HUES64 (cell line): Measurements from ENCODE around the gene ZNF320.
"Not testable (repeated sequence)": the region's sequence is repeated elsewhere in the genome, so short reads cannot be mapped to it uniquely, and the experiment has no call there.

Experiments used
- H3K27ac ChIP-seq: 2 replicates; pipeline ENCODE4 v1.7.0; 2013; ENCODE audit warnings: low read depth, low read length, inconsistent platforms
- H3K27me3 ChIP-seq: 2 replicates; pipeline ENCODE4 v1.6.1; 2013; ENCODE audit warnings: mild to moderate bottlenecking, low read length; ENCODE audit not compliant: insufficient read depth
- H3K36me3 ChIP-seq: 2 replicates; pipeline ENCODE4 v1.6.1; 2013; ENCODE audit warnings: mild to moderate bottlenecking, low read length; ENCODE audit not compliant: insufficient read depth
- H3K4me1 ChIP-seq: 2 replicates; pipeline ENCODE4 v1.6.1; 2013; ENCODE audit warnings: mild to moderate bottlenecking, low read length, moderate library complexity; ENCODE audit not compliant: insufficient read depth
- H3K4me3 ChIP-seq: 2 replicates; pipeline ENCODE4 v1.5.1; 2013; ENCODE audit warnings: mild to moderate bottlenecking, low read length, moderate library complexity
- H3K9ac ChIP-seq: 2 replicates; pipeline ENCODE4 v1.6.1; 2013; ENCODE audit warnings: mild to moderate bottlenecking, low read depth, low read length
- H3K9me3 ChIP-seq: 2 replicates; pipeline ENCODE4 v1.6.1; 2013; ENCODE audit warnings: low read depth, low read length; ENCODE audit not compliant: insufficient read depth
- WGBS: fragments of 150-250, 120-280 bp; methylation state at CpG from one replicate; pipeline ENCODE4 v1.1.7; 2013; ENCODE audit warnings: missing lambda C conversion rate; 5-methylcytosine and 5-hydroxymethylcytosine counted together

Gene ZNF320

DNA sequence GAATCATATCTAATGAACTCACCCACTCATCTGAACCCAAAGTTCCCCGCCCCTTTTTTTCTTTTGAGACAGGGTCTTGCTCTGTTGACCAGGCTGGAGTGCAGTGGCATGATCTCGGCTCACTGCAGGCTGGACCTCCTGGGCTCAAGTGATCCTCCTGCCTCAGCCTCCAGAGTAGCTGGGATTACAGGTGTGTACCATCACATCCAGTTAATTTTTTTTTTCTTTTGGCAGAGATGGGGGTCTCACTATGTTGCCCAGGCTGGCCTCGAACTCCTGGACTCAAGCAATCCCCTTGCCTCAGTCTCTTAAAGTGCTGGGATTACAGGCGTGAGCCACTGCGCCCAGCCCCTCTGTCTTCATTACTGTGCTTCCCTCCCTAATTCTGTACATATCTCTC, 43.5 kb upstream of the ZNF320 start:
- H3K9ac ChIP-seq, H3K27ac ChIP-seq, H3K9me3 ChIP-seq, H3K36me3 ChIP-seq, H3K4me3 ChIP-seq, H3K27me3 ChIP-seq: not testable (repeated sequence)
- H3K4me1 ChIP-seq: peaks cover 27% of the 10 kb centered on the region
- 87% methylated on average over 5 of the region's 5 CpGs for WGBS

DNA sequence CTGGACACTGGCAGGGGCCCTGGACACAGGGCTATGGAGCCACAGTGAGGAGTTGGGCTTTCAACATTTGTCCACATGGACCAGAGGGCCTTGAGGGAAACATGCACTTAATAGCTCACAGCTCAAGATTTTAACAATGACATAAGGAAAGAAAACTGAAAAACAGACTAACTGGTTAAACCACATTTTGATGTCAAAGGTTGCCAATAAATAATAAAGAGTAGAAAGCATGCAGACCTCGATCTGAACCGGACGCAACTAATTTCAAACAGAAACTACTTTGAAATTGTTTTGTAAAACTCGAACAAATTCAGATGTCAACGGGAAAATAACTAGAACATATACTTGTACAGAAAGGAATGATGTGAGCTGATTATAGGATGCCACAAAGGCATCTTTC, 41.3 kb upstream of the ZNF320 start:
- Histone ChIP-seq H3K9ac (no peak overlapping the region), H3K36me3 (peaks cover 15% of the 10 kb centered on the region), H3K4me1 (peaks cover 6% of the 10 kb centered on the region), H3K27me3 (no peaks in the 10 kb centered on the region), H3K4me3 (no peak overlapping the region), H3K27ac (no peak overlapping the region), H3K9me3 (no peaks in the 10 kb centered on the region)
- 94% methylated on average over 5 of the region's 5 CpGs for whole genome bisulfite sequencing

DNA sequence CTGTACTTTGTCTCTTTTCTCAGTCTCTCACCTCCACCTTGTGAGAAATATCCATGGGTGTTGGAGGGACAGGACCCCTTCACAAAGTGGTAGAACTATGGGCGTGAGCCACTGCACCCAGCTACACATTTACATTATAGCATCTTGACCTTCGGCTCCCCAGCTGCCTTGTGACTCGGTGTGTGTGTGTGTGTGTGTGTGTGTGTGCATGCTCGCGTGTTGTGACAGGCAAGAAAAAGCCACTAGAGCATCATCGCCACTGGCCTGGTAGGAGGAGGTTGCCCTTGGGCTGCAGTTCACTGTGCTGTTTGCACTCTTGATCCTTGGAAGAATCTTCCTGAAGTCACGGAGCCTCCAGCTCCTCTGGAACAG, 39.5 kb upstream of the ZNF320 start:
- Histone ChIP-seq H3K4me3 (no peak overlapping the region), H3K36me3 (peaks cover 17% of the 10 kb centered on the region), H3K27ac (no peak overlapping the region), H3K9ac (no peak overlapping the region), H3K9me3 (no peaks in the 10 kb centered on the region), H3K4me1 (no peaks in the 10 kb centered on the region), H3K27me3 (no peaks in the 10 kb centered on the region)
- 94% methylated on average over 7 of the region's 7 CpGs for WGBS

DNA sequence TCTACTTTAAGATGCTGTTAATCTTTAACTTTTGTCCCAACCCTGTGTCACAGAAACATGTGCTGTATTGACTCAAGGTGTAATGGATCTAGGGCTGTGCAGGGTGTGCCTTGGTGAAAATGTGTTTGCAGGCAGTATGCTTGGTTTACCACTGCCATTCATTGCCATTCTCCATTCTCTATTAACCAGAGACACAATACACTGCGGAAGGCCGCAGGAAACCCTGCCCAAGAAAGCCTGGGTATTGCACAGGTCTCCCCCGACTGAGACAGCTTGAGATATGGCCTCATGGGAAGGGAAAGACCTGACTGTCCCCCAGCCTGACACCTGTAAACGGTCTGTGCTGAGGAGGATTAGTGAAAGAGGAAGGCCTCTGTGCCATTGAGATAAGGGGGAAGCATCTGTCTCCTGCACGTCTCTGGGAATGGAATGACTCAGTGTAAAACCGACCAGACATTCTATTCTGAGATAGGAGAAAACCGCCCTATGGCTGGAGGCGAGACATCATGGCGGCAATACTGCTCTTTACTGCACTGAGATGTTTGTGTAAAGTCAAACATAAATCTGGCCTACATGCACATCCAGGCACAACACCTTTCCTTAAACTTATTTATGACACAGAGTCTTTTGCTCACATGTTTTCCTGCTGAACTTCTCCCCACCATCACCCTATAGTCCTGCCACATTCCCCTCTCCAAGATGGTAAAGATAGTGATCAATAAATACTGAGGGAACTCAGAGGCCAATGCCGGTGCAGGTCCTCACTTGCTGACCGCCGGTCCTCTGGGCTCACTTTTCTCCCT, 38.9 kb upstream of the ZNF320 start:
- no peaks in the 10 kb centered on the region for H3K27me3 ChIP-seq
- no peaks in the 10 kb centered on the region for H3K9me3 ChIP-seq
- peaks cover 17% of the 10 kb centered on the region for H3K36me3 ChIP-seq
- H3K4me3 ChIP-seq: no peak overlapping the region
- no peak overlapping the region for H3K27ac ChIP-seq
- no peaks in the 10 kb centered on the region for H3K4me1 ChIP-seq
- 95% methylated on average over 12 of the region's 12 CpGs for WGBS
- no peak overlapping the region for H3K9ac ChIP-seq

DNA sequence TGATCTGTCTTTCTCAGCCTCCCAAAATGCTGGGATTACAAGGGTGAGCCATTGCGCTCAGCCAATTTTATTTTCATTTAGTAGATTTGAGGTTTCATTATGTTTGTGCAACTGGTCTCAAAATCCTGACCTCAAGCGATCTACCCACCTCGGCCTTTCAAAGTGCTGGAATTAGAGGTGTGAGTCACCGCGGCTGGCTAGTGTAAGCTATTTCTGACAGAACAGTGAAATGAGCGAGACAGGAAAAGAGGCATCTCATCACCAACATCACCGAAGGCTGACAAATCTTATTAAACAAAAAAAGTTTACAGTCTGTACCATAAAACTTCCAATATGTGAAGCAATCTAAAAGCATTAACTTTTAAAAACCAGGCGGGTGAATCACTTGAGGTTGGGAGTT, 38.0 kb upstream of the ZNF320 start:
- Histone ChIP-seq H3K4me1 (no peaks in the 10 kb centered on the region), H3K9me3 (no peaks in the 10 kb centered on the region), H3K27me3 (no peaks in the 10 kb centered on the region), H3K9ac (no peak overlapping the region), H3K4me3 (no peak overlapping the region), H3K36me3 (peaks cover 17% of the 10 kb centered on the region), H3K27ac (no peak overlapping the region)
- WGBS: 97% methylated on average over 8 of the region's 8 CpGs

DNA sequence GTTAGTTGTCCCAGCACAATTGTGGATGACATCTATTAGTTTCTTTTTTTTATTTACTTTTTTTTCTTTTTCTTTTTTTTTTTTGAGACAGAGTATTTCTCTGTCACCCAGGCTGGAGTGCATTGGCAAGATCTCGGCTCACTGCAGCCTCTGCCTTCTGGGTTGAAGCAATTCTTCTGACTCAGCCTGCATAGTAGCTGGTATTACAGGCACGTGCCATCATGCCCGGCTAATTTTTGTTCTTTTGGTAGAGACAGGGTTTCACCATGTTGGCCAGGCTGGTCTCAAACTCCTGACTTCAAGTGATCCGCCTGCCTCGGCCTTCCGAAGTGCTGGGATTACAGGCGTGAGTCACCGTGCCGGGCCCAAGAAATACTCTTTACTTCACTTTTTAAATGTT, 27.2 kb upstream of the ZNF320 start:
- H3K36me3 ChIP-seq: peaks cover 27% of the 10 kb centered on the region
- WGBS: 91% methylated on average over 9 of the region's 9 CpGs
- H3K4me1 ChIP-seq, H3K4me3 ChIP-seq, H3K27ac ChIP-seq, H3K9me3 ChIP-seq, H3K9ac ChIP-seq, H3K27me3 ChIP-seq: not testable (repeated sequence)

DNA sequence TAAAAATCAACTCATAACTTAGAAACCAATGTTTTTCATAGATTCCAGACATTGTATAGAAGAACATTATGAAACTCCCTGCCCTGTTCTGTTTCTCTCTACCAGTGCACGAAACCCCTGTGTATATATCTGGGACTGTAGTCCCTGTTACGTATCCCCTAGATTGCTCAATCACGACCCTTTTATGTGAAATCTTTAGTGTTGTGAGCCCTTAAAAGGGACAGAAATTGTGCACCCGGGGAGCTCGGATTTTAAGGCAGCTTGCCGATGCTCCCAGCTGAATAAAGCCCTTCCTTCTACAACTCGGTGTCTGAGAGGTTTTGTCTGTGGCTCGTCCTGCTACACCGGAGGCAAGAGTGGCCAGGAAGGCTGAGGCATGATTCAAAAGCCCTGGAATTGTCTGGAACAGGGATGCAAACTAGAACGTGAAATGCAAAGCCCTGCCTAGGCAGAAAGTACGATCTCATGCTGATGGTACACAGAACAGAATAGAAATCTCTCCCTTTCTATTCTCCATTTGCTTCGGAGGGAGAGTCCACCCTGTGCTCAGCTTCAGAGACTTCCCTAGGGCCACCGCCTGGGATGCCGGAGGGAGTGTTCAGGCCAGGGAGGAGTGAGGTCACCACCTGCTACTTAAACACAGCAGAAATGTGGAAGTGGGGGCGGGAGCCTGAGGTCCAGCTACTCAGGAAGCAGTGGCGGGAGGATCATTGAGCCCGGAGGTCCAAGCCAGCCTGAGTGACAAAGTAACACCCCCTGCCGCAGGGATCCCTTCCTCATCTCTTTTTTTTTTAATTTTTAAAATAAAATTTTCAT, 26.6 kb upstream of the ZNF320 start:
- H3K27ac ChIP-seq: no peak overlapping the region
- 51% methylated on average over 17 of the region's 18 CpGs for WGBS

DNA sequence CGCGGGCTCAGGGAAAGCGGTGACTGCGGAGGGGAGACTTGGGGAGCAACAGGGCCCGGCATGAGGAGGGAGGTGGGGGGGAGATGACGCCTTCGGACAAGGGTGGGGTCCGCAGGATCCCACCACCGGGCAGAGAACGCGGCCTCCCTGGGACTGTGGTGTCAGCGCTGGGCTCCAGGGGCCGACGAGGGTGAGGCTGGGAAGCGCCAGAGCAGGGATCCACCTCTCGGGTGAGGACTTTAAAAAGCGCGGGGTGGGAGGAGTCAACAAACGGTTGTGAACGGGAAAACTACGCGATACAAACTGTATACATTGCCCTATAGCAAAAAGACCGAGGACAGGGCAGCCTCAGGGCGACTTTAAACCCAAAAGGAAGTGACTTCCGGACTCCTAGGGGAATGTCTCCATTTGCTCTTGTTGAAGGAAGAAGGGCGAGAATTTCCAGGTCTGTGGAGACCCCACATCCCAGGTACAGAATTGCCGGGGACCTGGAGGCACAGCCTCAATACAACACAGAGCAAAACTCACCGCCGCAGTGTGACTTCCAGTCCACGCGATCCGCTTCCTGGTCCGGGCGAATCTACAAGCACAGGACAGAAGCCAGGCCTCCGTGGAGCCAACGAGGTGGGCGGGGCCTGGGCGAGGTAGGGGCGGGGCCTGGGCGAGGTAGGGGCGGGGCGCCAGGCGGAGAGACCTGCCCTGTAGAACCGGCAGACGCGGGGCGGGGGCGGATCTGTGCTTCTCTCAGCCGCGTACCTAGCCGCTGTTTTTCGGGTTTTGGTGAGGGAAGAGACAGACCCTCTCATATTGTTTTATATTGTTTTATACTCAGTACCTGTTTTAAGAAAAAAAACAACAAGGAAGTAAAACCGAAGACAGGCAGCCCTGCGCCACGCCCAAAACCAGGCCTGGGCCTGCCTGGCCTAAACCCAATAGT, 25.7 kb upstream of the ZNF320 start, which contains the start of gene ZNF888:
ZNF888 (minus strand) TSS at position 588 of the 937 bp plus-strand sequence. CDS start 5,555 bp downstream, outside the sequence.
- H3K4me1 ChIP-seq: peaks cover 9% of the 10 kb centered on the region; the same call in 1 of the 2 replicates
- H3K4me3 ChIP-seq: peak within 1 kb of the TSS; percentile 70
- peak within 1 kb of the TSS; percentile 71 for H3K9ac ChIP-seq
- no peaks in the 10 kb centered on the region for H3K9me3 ChIP-seq
- peaks cover 11% of the 10 kb centered on the region for H3K36me3 ChIP-seq
- no peaks in the 10 kb centered on the region for H3K27me3 ChIP-seq
- peak within 1 kb of the TSS; percentile 83 for H3K27ac ChIP-seq
- WGBS: 3% methylated on average over 50 of the region's 55 CpGs

More for the DNA sequence above, 26.6 kb upstream of the ZNF320 start:
- H3K9ac ChIP-seq: no peak overlapping the region
- H3K4me3 ChIP-seq: peak overlapping the region; percentile 70
- H3K27me3 ChIP-seq: no peaks in the 10 kb centered on the region
- peaks cover 20% of the 10 kb centered on the region for H3K36me3 ChIP-seq
- peaks cover 9% of the 10 kb centered on the region; the same call in 1 of the 2 replicates for H3K4me1 ChIP-seq
- H3K9me3 ChIP-seq: no peaks in the 10 kb centered on the region

DNA sequence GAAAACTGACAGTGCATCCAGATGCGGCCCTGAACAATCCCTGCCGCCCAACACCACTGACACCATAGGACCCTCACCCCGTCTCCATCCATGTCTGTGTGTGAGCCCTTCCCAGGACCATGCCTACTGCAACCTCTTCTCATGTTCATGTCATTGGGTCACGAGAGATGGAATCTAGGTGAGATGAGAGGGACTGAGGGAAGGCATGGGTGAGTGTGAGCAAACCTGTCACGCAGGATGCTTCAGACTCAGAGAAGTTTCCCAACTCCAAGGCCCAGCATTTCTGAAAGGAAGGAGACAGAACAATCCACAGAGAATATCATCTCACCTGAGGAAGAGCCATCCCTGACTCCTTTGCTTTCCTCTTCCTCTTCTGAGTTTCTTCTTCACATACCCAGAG, 20.1 kb upstream of the ZNF320 start:
- peaks cover 46% of the 10 kb centered on the region for H3K36me3 ChIP-seq
- H3K9me3 ChIP-seq: no peaks in the 10 kb centered on the region
- H3K4me3 ChIP-seq: no peak overlapping the region
- H3K9ac ChIP-seq: no peak overlapping the region
- no peak overlapping the region for H3K27ac ChIP-seq
- H3K27me3 ChIP-seq: no peaks in the 10 kb centered on the region
- H3K4me1 ChIP-seq: no peaks in the 10 kb centered on the region
- 96% methylated on average over 5 of the region's 5 CpGs for WGBS

DNA sequence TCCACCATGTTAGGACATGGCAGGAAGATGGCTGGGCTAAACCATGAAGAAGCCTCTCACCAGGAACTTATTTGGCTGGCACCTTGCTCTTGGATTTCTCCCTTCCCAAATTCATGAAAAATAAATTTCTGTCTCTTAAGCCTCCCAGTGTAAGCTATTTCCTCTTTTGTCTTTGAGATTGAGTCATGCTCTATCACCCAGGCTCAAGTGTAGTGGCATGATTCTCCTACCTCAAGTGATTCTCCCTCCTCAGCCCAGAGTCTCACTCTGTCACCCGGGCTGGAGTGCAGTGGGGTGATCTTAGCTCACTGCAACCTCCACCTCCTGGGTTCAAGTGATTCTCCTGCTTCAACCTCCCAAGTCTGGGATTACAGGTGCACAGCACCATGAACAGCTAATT, 13.2 kb upstream of the ZNF320 start:
- H3K4me3 ChIP-seq: no peak overlapping the region
- peaks cover 53% of the 10 kb centered on the region for H3K36me3 ChIP-seq
- H3K27me3 ChIP-seq: no peaks in the 10 kb centered on the region
- WGBS: 89% methylated on average over 1 of the region's 1 CpG
- H3K9ac ChIP-seq: no peak overlapping the region
- H3K27ac ChIP-seq: no peak overlapping the region
- no peaks in the 10 kb centered on the region for H3K4me1 ChIP-seq
- H3K9me3 ChIP-seq: no peaks in the 10 kb centered on the region
